Measurements from ENCODE around the gene PHF14.

GRCh38 chr7:11135573-11135972 lies 161.9 kb downstream of the PHF14 start:
- no peak for TF ChIP-seq CTCF (IDR thresholded peaks at IDR 0.05)
- TF ChIP-seq POLR2A (IDR thresholded peaks at IDR 0.05), result no peak

Measured in body of pancreas (tissue), 4 donors.